Measurements from ENCODE around the gene MUSK. TPM values are rescaled to one million over a fixed set of nuclear protein-coding genes. Genes with fewer than 3 reads are reported as not detected.

Gene MUSK
- under 0.01 TPM in 1 of 2 replicates, not detected in the other for total RNA-seq

GRCh38 chr9:110668570-110669167 lies at the start of gene MUSK:
TSS of gene MUSK (plus strand) at chr9:110668791. CDS start at chr9:110668905, 114 bp downstream.

Other genes starting within 250 kb of the MUSK start
- gene SVEP1, start 89.0 kb upstream of the MUSK start, total RNA-seq, result under 0.01 and 0.30 TPM in 2 replicates